Thymus (tissue), 11 donors: ENCODE results near the gene TFDP1. TPM values are rescaled to one million over a fixed set of nuclear protein-coding genes. Genes with fewer than 3 reads are reported as not detected.

Experiments used
- DNase-seq, 9 donors: peaks; one replicate each; pipeline ENCODE4 v3.0.0-alpha.2; 2013; ENCODE audit warnings: low spot score in 9 of 9, low read depth in 6 of 9, missing footprints in 1 of 9
- H3K27ac ChIP-seq, 2 donors: one replicate each; pipeline ENCODE4 v1.5.1; 2013; ENCODE audit warnings: control low read depth in 1 of 2, low read depth in 1 of 2, low read length in 1 of 2, mild to moderate bottlenecking in 1 of 2, moderate library complexity in 1 of 2
- H3K27me3 ChIP-seq, 2 donors: one replicate each; pipeline ENCODE4 v1.5.1; 2013; ENCODE audit warnings: low read length in 1 of 2; ENCODE audit not compliant: control insufficient read depth in 2 of 2, insufficient read depth in 1 of 2
- H3K36me3 ChIP-seq, 2 donors: one replicate each; pipeline ENCODE4 v1.5.1; 2013; ENCODE audit warnings: low read length in 1 of 2, mild to moderate bottlenecking in 1 of 2, moderate library complexity in 1 of 2; ENCODE audit not compliant: control insufficient read depth in 2 of 2, insufficient read depth in 2 of 2
- H3K4me1 ChIP-seq, 2 donors: one replicate each; pipeline ENCODE4 v1.5.1; 2013; ENCODE audit warnings: low read length in 2 of 2; ENCODE audit not compliant: control insufficient read depth in 2 of 2, insufficient read depth in 2 of 2
- H3K4me3 ChIP-seq, 2 donors: one replicate each; pipeline ENCODE4 v1.5.1; 2013; ENCODE audit warnings: low read length in 2 of 2, control low read depth in 1 of 2, mild to moderate bottlenecking in 1 of 2
- H3K9me3 ChIP-seq, 2 donors: one replicate each; pipeline ENCODE4 v1.5.1; 2013; ENCODE audit warnings: low read length in 1 of 2, mild to moderate bottlenecking in 1 of 2; ENCODE audit not compliant: control insufficient read depth in 2 of 2, insufficient read depth in 1 of 2
- WGBS: extraction: QIAGEN DNeasy Blood & Tissue Kit; methylation state at CpG from one replicate; pipeline ENCODE4 v1.1.7; 2013; 5-methylcytosine and 5-hydroxymethylcytosine counted together
- polyA plus RNA-seq: library from polyadenylated mRNA; stranded (reverse); fragments of 200-250 nt; gene quantifications from one replicate; pipeline ENCODE4 v1.2.3, GENCODE V29; 2013
- total RNA-seq: library from RNA; stranded (reverse); fragments of 120-200 nt; gene quantifications from one replicate; pipeline ENCODE4 v1.2.4, GENCODE V29; 2013
- donor health status: healthy.

TFDP1 gene
- total and polyA plus RNA-seq, 2 donors: 30.0 to 46.3 TPM

- Histone ChIP-seq H3K9me3 (peaks cover 0 to 33% of the 10 kb centered on the region in 2 donors), H3K27me3 (no peaks in the 10 kb centered on the region), H3K27ac (no peak overlapping the region), H3K4me3 (no peak overlapping the region), H3K4me1 (no peaks in the 10 kb centered on the region), H3K36me3 (peaks cover 37 to 53% of the 10 kb centered on the region in 2 donors)
- DNase-seq: no peak
- WGBS: 99% methylated on average over 5 of the region's 5 CpGs
These were observed 13.5 kb downstream of the TFDP1 start for GRCh38 chr13:113598081-113598410.

- Histone ChIP-seq H3K9me3 (peaks cover 0 to 29% of the 10 kb centered on the region in 2 donors), H3K27ac (no peak overlapping the region), H3K4me1 (no peaks in the 10 kb centered on the region), H3K4me3 (no peak overlapping the region), H3K27me3 (no peaks in the 10 kb centered on the region), H3K36me3 (peaks cover 37 to 53% of the 10 kb centered on the region in 2 donors)
- no peak for DNase-seq
- WGBS: 98% methylated on average over 13 of the region's 13 CpGs
These were observed 13.9 kb downstream of the TFDP1 start for GRCh38 chr13:113598481-113598880.

GRCh38 chr13:113599391-113599790 is 14.8 kb downstream of the TFDP1 start:
- WGBS: 99% methylated on average over 12 of the region's 12 CpGs
- no peaks in the 10 kb centered on the region for H3K4me1 ChIP-seq

DNA sequence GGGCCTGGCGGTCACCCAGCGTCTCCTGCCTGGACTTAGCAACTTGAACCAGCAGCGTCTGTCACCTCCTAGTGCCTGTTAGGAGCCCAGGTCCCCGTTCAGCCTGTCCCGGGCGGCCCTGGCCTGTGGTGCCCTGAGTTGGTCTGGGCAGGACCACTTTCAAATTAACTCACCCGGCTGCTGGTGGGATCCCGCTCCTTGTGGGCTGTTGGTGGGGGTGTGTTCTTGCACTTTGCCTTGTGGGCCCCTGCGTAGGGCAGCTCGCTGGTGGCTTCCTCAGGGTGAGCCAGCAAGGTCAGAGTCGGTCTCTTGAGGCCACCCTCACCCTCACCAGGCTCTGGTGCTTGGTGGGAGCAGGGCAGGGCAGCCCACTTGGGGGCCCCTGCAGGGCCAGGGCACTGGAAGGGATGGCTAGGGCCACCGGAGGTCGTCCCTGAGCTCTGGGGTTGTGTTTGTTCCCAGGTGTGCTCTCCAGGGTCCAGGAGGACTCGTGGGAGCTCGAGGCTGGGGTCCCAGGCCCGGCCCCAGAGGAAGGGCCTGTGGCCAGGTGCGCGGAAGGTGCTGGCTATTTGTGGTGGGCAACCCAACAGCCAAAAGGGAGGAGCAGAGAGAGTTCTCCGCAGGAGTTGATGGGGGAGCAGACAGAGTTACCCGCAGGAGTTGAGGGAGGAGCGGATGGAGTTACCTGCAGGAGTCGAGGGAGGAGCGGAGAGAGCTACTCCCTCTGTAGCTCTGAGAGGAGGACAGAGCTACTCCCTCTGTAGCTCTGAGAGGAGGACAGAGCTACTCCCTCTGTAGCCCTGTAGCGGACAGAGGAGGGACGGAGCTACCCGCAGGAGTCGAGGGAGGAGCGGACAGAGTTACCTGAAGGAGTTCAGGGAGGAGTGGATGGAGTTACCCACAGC is 16.9 kb downstream of the TFDP1 start:
- no peaks in the 10 kb centered on the region for H3K4me1 ChIP-seq
- no peak for DNase-seq
- peaks cover 27 to 60% of the 10 kb centered on the region in 2 donors for H3K36me3 ChIP-seq
- peaks cover 0 to 26% of the 10 kb centered on the region in 2 donors for H3K9me3 ChIP-seq
- no peak overlapping the region for H3K27ac ChIP-seq
- 96% methylated on average over 28 of the region's 28 CpGs for WGBS
- H3K4me3 ChIP-seq: no peak overlapping the region
- no peaks in the 10 kb centered on the region for H3K27me3 ChIP-seq

More at GRCh38 chr13:113599391-113599790, 14.8 kb downstream of the TFDP1 start:
- Histone ChIP-seq H3K4me3 (no peak overlapping the region), H3K27me3 (no peaks in the 10 kb centered on the region), H3K27ac (no peak overlapping the region), H3K9me3 (peaks cover 0 to 29% of the 10 kb centered on the region in 2 donors), H3K36me3 (peaks cover 37 to 53% of the 10 kb centered on the region in 2 donors)
- no peak for DNase-seq

GRCh38 chr13:113602291-113602988 is 17.9 kb downstream of the TFDP1 start:
- Histone ChIP-seq H3K4me3 (no peak overlapping the region), H3K9me3 (peaks cover 0 to 22% of the 10 kb centered on the region in 2 donors), H3K36me3 (peaks cover 19 to 56% of the 10 kb centered on the region in 2 donors), H3K27ac (no peak overlapping the region), H3K4me1 (no peaks in the 10 kb centered on the region), H3K27me3 (no peaks in the 10 kb centered on the region)
- no peak for DNase-seq
- 98% methylated on average over 15 of the region's 15 CpGs for WGBS

DNA sequence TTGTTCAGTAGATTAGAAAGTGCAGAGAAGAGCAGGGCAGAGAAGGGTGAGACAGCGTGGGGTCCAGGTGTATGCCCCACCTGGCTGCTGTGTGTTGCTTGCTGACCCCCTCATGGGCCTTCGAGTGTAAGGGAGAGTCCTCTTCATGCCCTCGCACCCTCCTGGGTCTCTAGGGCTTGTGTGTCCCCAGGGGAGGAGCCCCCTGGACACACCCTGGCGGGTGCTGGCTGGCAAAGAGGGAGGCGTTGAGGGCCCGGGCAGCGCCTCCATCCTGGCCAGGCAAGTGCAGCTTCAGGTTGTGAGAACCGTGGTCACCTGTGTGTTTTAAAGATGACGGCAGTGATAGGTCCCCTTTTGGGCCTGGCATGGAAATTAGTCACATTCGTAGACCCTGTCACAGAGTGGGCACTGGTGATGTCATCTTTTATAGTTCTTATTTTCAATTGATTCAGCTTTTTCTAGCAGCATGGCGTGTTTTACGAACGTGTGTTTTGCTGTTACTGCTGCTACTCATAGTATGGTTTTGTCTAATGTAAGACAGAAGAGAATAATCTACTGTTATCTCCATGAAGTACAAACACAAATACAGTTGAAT is 18.7 kb downstream of the TFDP1 start:
- H3K27me3 ChIP-seq: no peaks in the 10 kb centered on the region
- H3K4me3 ChIP-seq: no peak overlapping the region
- WGBS: 95% methylated on average over 13 of the region's 13 CpGs
- H3K36me3 ChIP-seq: peaks cover 18 to 48% of the 10 kb centered on the region in 2 donors
- peaks cover 0 to 22% of the 10 kb centered on the region in 2 donors for H3K9me3 ChIP-seq
- H3K4me1 ChIP-seq: no peaks in the 10 kb centered on the region
- no peak for DNase-seq
- no peak overlapping the region for H3K27ac ChIP-seq

DNA sequence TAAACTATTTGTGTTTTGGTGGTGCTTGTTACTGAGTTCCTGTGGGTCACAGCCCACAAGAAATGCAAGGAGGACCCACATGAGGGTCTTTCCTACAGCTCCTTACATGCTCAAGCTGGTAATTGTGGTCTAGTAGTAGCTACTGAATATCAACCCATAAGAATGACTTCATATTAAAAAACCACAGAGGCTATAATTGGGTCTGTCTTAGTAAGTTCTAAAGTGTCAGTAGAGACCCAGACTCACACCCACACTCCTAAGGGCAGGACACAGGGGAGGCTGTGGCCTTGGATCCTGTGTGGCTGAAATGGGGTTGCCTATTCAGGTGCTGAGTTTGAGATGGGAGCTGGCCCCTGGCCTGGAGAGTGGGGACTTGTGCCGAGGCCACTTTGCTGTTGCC is 19.6 kb downstream of the TFDP1 start:
- Histone ChIP-seq H3K27me3 (no peaks in the 10 kb centered on the region), H3K36me3 (peaks cover 22 to 45% of the 10 kb centered on the region in 2 donors), H3K4me1 (no peaks in the 10 kb centered on the region), H3K9me3 (peaks cover 0 to 16% of the 10 kb centered on the region in 2 donors), H3K4me3 (no peak overlapping the region), H3K27ac (no peak overlapping the region)
- WGBS: 97% methylated on average over 1 of the region's 1 CpG
- DNase-seq: no peak

DNA sequence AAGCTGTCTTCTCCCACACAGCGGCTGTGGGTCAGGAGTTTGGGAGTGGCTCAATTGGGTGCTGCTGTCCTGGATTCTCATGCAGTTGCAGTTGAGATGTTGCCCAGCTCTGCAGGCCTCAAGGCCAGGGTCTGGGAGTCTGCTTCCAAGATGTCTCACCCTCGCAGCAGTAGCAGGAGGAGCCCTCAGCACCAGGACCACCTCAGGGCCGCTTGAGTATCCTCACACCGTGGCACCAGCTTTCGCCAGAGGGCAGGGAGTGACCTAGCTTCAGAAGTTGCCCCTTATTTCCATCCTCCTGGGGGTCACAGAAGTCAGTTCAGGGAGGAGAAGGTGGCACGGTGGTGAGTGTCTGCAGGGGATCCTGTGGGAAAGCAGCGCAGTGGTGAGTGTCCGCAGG is 20.9 kb downstream of the TFDP1 start:
- no peaks in the 10 kb centered on the region for H3K27me3 ChIP-seq
- H3K4me1 ChIP-seq: no peaks in the 10 kb centered on the region
- WGBS: 98% methylated on average over 8 of the region's 8 CpGs
- no peak overlapping the region for H3K27ac ChIP-seq
- H3K36me3 ChIP-seq: peaks cover 17 to 43% of the 10 kb centered on the region in 2 donors
- H3K9me3 ChIP-seq: peaks cover 0 to 3% of the 10 kb centered on the region in 2 donors
- no peak for DNase-seq
- H3K4me3 ChIP-seq: no peak overlapping the region
